Bronchial epithelial cell (primary cell): ENCODE data around the gene MVD. TPM values are rescaled to one million over a fixed set of nuclear protein-coding genes. Genes with fewer than 3 reads are reported as not detected.
A peak's percentile ranks its signal among the peaks of the same experiment; 100 is the strongest.

Source experiments
- DNase-seq: peaks from one replicate; pipeline ENCODE4 v3.0.0-alpha.2; 2010; ENCODE audit warnings: low read depth
- FAIRE-seq: peaks from 2 replicates; lab custom pipeline; 2011; peaks lifted over from hg19 to GRCh38; lab: Jason Lieb, UNC
- H3K27me3 ChIP-seq: 2 replicates; pipeline ENCODE4 v1.5.1; 2011; ENCODE audit warnings: low read length; ENCODE audit not compliant: control insufficient read depth, insufficient read depth
- H3K36me3 ChIP-seq: 2 replicates; pipeline ENCODE4 v1.5.1; 2011; ENCODE audit warnings: low read length; ENCODE audit not compliant: control insufficient read depth, insufficient read depth
- H3K4me3 ChIP-seq: 2 replicates; pipeline ENCODE4 v1.5.1; 2011; ENCODE audit warnings: mild to moderate bottlenecking, low read depth, low read length, control low read depth
- total RNA-seq: library from RNA; depleted of rRNA; stranded (reverse); fragments of >200 nt; gene quantifications from 2 replicates; pipeline ENCODE4 v1.2.1, GENCODE V29; 2014
- TF ChIP-seq, protein P1 (sequence below): IDR thresholded peaks from 2 replicates; pipeline ENCODE4 v1.5.1; 2011; ENCODE audit warnings: mild to moderate bottlenecking, moderate library complexity, low read length, control low read depth, inconsistent platforms; ENCODE audit not compliant: insufficient read depth, severe bottlenecking

MVD gene
- total RNA-seq, 1 donor from 2014 or later = 56.6 TPM

DNA sequence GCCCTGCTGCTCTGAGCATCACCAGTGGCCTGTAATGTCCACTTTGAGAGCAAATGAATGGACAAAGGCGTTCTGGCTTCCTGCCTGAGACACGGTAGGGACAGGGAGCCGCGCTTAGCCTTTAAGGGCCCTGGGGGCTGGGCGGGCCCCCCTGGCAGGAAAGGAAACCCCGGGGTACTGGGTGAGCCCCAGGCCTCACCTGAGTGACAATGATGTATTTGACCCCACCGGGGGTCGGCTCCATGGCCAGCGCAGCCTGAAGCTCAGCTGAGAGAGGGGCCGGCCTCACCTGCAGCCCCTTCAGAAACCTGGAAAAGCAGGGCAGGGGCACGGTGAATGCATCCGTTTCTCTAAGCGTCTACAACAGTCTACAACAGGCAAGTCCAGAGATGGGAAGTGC, 9.8 kb downstream of the MVD start:
- peaks cover 11% of the 10 kb centered on the region for H3K36me3 ChIP-seq
- TF ChIP-seq, protein P1, sequence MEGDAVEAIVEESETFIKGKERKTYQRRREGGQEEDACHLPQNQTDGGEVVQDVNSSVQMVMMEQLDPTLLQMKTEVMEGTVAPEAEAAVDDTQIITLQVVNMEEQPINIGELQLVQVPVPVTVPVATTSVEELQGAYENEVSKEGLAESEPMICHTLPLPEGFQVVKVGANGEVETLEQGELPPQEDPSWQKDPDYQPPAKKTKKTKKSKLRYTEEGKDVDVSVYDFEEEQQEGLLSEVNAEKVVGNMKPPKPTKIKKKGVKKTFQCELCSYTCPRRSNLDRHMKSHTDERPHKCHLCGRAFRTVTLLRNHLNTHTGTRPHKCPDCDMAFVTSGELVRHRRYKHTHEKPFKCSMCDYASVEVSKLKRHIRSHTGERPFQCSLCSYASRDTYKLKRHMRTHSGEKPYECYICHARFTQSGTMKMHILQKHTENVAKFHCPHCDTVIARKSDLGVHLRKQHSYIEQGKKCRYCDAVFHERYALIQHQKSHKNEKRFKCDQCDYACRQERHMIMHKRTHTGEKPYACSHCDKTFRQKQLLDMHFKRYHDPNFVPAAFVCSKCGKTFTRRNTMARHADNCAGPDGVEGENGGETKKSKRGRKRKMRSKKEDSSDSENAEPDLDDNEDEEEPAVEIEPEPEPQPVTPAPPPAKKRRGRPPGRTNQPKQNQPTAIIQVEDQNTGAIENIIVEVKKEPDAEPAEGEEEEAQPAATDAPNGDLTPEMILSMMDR = no peak
- H3K4me3 ChIP-seq = no peak overlapping the region
- DNase-seq = no peak
- no peak for FAIRE-seq
- no peaks in the 10 kb centered on the region for H3K27me3 ChIP-seq

DNA sequence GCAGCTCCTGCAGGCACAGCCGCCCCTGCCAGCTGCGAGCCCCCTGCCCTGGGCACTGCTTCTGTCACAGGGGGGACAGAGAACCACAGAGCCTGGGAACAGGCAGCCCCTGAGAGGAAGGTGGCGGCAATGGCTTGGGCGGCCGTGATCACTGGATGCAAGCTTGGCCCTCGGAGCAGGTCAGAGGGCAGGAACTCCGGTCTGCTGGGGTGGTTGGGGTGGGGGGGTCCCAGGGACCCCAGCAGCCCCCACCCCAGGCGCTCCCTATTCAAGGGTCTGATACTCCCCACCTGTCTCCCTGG, 10.2 kb downstream of the MVD start:
- TF ChIP-seq, protein P1 = no peak
- DNase-seq = no peak
- no peaks in the 10 kb centered on the region for H3K27me3 ChIP-seq
- peaks cover 11% of the 10 kb centered on the region for H3K36me3 ChIP-seq
- no peak overlapping the region for H3K4me3 ChIP-seq
- no peak for FAIRE-seq

DNA sequence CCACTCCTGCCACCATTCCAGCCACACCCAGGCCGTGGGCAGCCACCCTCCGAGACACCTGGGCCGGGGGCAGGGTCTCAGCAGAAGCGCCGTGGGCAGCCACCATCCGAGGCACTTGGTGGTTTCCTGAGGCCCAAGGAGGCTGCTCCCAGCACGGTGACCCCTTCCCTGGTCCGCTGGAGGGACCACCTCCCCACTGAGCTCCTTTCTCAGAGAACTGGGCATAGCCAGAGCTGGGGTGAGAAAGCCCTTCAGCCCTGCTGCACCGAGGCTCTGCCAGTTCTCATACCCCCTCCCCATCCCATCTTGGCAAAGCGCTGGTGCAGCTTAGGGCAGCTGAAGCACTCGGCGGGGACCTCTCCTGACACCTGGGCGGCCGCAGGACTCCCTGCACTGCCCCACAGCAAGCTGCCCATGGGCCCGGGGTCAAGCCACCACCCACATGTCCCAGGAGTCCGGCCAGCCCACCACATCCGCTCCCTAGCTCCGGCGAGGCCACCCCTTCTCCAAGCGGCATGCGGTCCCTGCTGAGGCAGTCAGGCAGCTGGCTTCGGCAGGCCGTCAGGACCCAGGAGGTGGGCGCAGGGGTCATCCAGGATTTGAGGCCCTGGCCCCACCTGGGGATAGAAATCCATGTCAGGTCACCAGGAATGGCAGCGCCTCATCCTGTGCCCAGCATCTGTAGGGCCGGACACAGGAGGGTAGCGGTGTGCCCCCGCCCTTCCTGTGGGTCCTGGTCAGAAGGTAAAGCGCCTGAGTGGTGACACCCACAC, 10.7 kb downstream of the MVD start:
- peaks cover 11% of the 10 kb centered on the region for H3K36me3 ChIP-seq
- DNase-seq = no peak
- no peak for FAIRE-seq
- H3K4me3 ChIP-seq = no peak overlapping the region
- no peaks in the 10 kb centered on the region for H3K27me3 ChIP-seq
- TF ChIP-seq, protein P1 = no peak

DNA sequence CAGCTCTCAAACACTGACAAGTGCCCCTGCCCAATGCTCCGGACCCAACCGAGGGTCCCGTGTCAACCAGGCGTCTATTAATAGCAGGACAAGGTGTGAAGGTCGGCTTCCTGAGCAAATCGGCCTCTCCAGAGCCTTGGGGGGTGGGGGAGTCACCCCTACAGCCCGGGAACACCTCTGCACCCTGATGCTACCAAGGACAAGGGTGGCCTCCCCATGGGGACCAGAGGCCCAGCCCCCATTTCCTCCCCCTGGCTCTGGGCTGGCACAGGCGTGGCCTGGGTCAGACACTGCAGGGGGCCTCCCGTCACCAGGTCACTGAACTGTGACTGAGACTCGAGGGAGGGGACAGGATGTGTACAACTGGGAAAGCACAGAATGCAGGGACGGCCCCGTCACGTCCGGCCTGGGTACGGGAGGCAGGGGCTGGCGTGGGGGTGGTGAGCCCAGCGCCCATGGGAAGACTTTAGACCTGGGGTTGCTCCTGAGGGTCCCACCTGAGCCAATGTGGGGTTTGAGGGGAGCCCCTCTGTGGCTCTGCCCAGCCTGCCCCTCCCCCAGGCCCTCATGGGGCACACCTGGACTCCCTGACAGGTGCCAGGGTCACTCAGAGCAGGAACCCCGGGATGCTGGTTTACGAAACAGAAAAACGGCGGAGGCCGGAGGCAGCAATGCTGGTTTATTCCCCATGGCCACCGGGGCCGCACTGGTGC, 11.5 kb downstream of the MVD start:
- Histone ChIP-seq H3K4me3 (peak overlapping the region; percentile 57), H3K36me3 (peaks cover 7% of the 10 kb centered on the region), H3K27me3 (no peaks in the 10 kb centered on the region)
- FAIRE-seq (no peak), DNase-seq (no peak)
- TF ChIP-seq, protein P1 = no peak

DNA sequence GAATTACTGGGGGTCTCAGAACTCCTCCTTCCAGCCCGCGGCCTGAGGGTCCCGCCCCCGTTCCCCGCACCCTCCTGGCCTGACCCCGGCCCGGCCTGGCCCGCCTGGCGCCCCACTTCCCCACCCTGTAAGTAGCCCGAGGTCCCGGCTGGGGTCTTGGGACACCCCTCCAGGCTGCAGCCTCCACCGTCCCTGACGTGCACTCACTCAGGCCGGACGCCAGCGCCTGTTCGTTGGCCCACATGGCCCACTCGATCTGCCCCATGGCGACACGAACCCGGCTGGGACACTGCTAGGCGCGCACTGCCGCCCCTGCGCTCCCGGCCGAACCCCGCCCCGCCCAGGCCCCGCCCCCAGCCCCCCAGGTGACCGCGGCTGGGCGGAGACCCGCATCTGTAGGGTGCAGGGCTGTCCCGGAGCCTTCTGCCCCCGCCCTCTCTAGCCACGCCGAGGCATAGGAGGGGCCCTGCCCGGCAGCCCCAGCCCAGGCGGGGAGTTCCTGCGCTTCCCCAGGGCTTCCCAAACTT, 12.1 kb downstream of the MVD start, which contains the start of gene CYBA:
TSS of gene CYBA (minus strand) at position 305 of the 527 bp plus-strand sequence. CDS start at position 265, 40 bp downstream.
- no peak for FAIRE-seq
- H3K4me3 ChIP-seq = peak within 1 kb of the TSS; percentile 57
- no peaks in the 10 kb centered on the region for H3K27me3 ChIP-seq
- DNase-seq = peak; percentile 18
- TF ChIP-seq, protein P1 = no peak
- H3K36me3 ChIP-seq = peaks cover 5% of the 10 kb centered on the region
